ENCODE data around the gene MRPL49. TPM values are rescaled to one million over a fixed set of nuclear protein-coding genes. Genes with fewer than 3 reads are reported as not detected.

Gene MRPL49
- polyA plus RNA-seq, 2 of the 4 experiments (the other 2 are of a cell fraction): 55.5 to 65.5 TPM

DNA sequence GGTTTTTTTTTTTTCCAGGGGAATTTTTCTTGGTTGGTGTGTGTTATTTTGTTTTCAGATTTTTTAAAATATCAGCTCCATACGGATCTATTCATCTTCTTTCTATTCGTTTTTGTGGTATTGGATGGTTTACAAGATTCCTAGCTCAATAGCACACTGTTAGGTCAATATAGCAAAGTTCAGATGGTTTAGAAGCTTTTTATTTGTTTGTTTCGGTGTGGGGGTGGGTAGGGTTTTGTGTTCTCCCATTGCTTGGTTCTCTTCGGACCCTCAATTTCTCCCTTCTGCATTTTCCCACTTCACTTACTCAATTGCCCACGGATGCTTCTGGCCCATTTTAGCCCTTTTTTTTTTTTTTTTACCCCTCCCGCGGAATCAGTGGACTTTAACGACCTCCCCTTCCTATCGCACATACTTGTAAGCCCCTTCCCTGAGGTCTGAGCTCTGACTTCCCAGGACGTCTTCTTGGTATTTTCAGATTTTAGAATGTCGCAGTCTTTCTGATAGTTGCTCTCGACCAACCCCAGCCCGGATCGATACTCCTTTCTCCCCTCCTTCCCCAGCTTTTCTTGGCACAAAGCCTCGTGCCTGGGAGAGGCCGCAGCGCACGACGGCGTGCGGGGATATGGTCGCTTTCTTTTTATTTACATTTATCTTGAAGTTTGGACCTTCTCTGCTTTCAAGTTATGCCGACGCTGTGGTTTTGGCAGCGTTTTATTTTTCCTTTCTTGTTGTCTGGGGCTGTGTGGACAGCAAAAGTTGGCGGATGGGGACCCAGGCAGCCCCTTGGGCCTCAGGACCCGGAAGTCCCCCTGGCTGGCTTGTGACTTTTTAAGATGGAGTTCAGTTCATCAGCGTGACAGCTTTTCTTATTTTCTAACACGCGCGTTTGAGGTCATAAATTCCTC is 43.5 kb downstream of the MRPL49 start:
- TF ChIP-seq ZFP36 (IDR thresholded peaks at IDR 0.05; ENCODE audit: borderline replicate concordance, partially characterized antibody) (no peak), HEYL (CRISPR knock-in tag; IDR thresholded peaks at IDR 0.05) (0 out of 2 replicates have a peak, but pooled peaks have one; percentile 25)
- CTCF ChIA-PET: interaction anchor here (0.5 to 1.5 kb wide), 5 partner anchors 8 to 47 kb away, joined by 3 to 5 read pairs (median 3); no protein-coding TSS in a partner anchor
- Histone ChIP-seq H3K9me3 (no peaks in the 10 kb centered on the region), H3K4me2 (peak overlapping the region; percentile 57; the same call in 2 of the 3 replicates), H3K4me1 (0 out of 3 replicates have a peak, but pooled peaks cover 4% of the 10 kb centered on the region), H3K4me3 (no peak overlapping the region), H3K27ac (peak overlapping the region in 1 of 2 experiments; percentile 25; a peak in 2 of 6 replicates)
- POLR2A ChIA-PET: interaction anchor here (1.3 kb wide), 1 partner anchor 16 kb away, joined by 5 read pairs; the partner anchor contains the start of gene CAPN1
- 62% methylated on average over 31 of the region's 31 CpGs for WGBS (ENCODE audit: missing lambda C conversion rate)
- no peak for DNase-seq (ENCODE audit: low read depth in 1 of 2, low spot score in 1 of 2)
- no peak for ATAC-seq
- FAIRE-seq: no peak

- Histone ChIP-seq H3K4me1 (0 out of 3 replicates have a peak, but pooled peaks cover 4% of the 10 kb centered on the region), H3K4me3 (no peak overlapping the region), H3K27ac (no peak overlapping the region), H3K4me2 (no peak overlapping the region), H3K9me3 (no peaks in the 10 kb centered on the region)
- DNase-seq (ENCODE audit: low read depth in 1 of 2, low spot score in 1 of 2) (no peak), FAIRE-seq (no peak), ATAC-seq (no peak)
- no peak for TF ChIP-seq HDAC2 (IDR thresholded peaks at IDR 0.05)
- TF ChIP-seq, protein P1, sequence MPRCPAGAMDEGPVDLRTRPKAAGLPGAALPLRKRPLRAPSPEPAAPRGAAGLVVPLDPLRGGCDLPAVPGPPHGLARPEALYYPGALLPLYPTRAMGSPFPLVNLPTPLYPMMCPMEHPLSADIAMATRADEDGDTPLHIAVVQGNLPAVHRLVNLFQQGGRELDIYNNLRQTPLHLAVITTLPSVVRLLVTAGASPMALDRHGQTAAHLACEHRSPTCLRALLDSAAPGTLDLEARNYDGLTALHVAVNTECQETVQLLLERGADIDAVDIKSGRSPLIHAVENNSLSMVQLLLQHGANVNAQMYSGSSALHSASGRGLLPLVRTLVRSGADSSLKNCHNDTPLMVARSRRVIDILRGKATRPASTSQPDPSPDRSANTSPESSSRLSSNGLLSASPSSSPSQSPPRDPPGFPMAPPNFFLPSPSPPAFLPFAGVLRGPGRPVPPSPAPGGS (IDR thresholded peaks at IDR 0.05): no peak
- TF ChIP-seq CHD4 (IDR thresholded peaks at IDR 0.05; ENCODE audit: borderline replicate concordance): no peak
- no peak for TF ChIP-seq RARB (CRISPR knock-in tag; IDR thresholded peaks at IDR 0.05)
- no peak for TF ChIP-seq ATOH8 (CRISPR knock-in tag; IDR thresholded peaks at IDR 0.05; ENCODE audit: low read depth)
- TF ChIP-seq FOXS1 (CRISPR knock-in tag; IDR thresholded peaks at IDR 0.05): no peak
- no peak for TF ChIP-seq JUN (IDR thresholded peaks at IDR 0.05)
- TF ChIP-seq HEYL (CRISPR knock-in tag; IDR thresholded peaks at IDR 0.05): no peak
- TF ChIP-seq, protein P2, sequence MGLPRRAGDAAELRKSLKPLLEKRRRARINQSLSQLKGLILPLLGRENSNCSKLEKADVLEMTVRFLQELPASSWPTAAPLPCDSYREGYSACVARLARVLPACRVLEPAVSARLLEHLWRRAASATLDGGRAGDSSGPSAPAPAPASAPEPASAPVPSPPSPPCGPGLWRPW (IDR thresholded peaks at IDR 0.05): no peak
- no peak for TF ChIP-seq NPAS2 (CRISPR knock-in tag; IDR thresholded peaks at IDR 0.05; ENCODE audit: borderline replicate concordance)
- no peak for TF ChIP-seq NR3C1 (IDR thresholded peaks at IDR 0.05)
- no peak for TF ChIP-seq FOSB (CRISPR knock-in tag; IDR thresholded peaks at IDR 0.05)
- no peak for TF ChIP-seq HOXA7 (CRISPR knock-in tag; IDR thresholded peaks at IDR 0.05)
- TF ChIP-seq ZFP36 (IDR thresholded peaks at IDR 0.05; ENCODE audit: borderline replicate concordance, partially characterized antibody): no peak
- CTCF ChIA-PET: interaction anchor here (1.3 to 1.5 kb wide), 2 partner anchors 9 to 163 kb away, joined by 3 to 4 read pairs; no protein-coding TSS in a partner anchor
- WGBS (ENCODE audit: missing lambda C conversion rate): 88% methylated on average over 3 of the region's 3 CpGs
- POLR2A ChIA-PET: no interaction called here
Measured at GRCh38 chr11:65166893-65167292, 44.8 kb downstream of the MRPL49 start.

DNA sequence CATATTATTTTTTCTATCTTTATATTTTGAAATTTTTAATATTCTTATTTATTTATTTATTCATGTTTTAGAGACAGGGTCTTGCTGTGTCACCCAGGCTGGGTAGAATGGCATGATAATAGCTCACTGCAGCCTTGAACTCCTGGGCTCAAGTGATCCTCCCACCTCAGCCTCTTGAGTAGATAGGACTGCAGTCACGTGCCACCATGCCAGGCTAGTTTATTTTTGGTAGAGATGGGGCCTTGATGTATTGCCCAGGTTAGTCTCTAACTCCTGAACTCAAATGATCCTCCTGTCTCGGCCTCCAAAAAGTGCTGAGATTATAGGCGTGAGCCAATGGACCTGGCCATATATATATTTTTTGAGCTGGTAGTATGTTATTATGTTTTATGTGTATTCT is 45.5 kb downstream of the MRPL49 start:
- WGBS (ENCODE audit: missing lambda C conversion rate): 83% methylated on average over 3 of the region's 3 CpGs
- 0 out of 3 replicates have a peak, but pooled peaks cover 4% of the 10 kb centered on the region for H3K4me1 ChIP-seq
- no peak for FAIRE-seq
- no peak overlapping the region for H3K27ac ChIP-seq
- no peak for ATAC-seq
- no peak overlapping the region for H3K4me2 ChIP-seq
- H3K4me3 ChIP-seq: no peak overlapping the region
- ChIA-PET POLR2A (no interaction called here), CTCF (interaction anchor here (0.7 to 1.5 kb wide), 2 partner anchors 59 to 162 kb away, joined by 3 to 4 read pairs; no protein-coding TSS in a partner anchor)
- no peaks in the 10 kb centered on the region for H3K9me3 ChIP-seq
- no peak for DNase-seq (ENCODE audit: low read depth in 1 of 2, low spot score in 1 of 2)
- TF ChIP-seq HEYL (CRISPR knock-in tag; IDR thresholded peaks at IDR 0.05): no peak
- TF ChIP-seq MAFK (IDR thresholded peaks at IDR 0.05; ENCODE audit: partially characterized antibody): no peak
- TF ChIP-seq TP53 (CRISPR knock-in tag; IDR thresholded peaks at IDR 0.05): no peak
